Measurements from ENCODE around the gene COBL. TPM values are rescaled to one million over a fixed set of nuclear protein-coding genes. Genes with fewer than 3 reads are reported as not detected.
A peak's percentile ranks its signal among the peaks of the same experiment; 100 is the strongest.

COBL gene, protein sequence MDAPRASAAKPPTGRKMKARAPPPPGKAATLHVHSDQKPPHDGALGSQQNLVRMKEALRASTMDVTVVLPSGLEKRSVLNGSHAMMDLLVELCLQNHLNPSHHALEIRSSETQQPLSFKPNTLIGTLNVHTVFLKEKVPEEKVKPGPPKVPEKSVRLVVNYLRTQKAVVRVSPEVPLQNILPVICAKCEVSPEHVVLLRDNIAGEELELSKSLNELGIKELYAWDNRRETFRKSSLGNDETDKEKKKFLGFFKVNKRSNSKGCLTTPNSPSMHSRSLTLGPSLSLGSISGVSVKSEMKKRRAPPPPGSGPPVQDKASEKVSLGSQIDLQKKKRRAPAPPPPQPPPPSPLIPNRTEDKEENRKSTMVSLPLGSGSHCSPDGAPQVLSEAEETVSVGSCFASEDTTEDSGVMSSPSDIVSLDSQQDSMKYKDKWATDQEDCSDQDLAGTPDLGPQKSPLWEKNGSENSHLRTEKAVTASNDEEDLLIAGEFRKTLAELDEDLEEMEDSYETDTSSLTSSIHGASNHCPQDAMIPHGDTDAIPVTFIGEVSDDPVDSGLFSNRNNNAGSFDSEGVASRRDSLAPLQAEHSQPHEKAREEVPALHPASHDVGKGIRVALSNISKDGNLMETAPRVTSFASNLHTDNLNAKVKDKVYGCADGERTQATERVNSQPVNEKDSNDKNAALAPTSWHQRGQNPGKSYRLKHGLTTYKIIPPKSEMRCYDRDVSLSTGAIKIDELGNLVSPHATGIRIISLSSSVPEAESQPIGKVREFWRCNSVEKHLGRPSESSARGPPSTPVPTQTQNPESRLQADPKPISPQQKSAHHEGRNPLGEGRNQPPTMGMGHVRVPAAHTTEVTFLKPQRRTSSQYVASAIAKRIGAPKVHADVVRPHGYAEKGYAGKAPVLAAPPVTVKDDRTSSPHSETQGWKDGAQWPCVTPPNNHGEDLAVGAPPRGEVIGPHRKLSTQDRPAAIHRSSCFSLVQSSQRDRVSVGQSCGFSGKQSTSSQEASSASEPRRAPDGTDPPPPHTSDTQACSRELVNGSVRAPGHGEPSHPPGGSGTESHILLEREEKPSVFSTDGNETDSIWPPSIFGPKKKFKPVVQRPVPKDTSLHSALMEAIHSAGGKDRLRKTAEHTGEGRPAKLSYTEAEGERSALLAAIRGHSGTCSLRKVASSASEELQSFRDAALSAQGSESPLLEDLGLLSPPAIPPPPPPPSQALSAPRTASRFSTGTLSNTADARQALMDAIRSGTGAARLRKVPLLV
- not detected for total RNA-seq

DNA sequence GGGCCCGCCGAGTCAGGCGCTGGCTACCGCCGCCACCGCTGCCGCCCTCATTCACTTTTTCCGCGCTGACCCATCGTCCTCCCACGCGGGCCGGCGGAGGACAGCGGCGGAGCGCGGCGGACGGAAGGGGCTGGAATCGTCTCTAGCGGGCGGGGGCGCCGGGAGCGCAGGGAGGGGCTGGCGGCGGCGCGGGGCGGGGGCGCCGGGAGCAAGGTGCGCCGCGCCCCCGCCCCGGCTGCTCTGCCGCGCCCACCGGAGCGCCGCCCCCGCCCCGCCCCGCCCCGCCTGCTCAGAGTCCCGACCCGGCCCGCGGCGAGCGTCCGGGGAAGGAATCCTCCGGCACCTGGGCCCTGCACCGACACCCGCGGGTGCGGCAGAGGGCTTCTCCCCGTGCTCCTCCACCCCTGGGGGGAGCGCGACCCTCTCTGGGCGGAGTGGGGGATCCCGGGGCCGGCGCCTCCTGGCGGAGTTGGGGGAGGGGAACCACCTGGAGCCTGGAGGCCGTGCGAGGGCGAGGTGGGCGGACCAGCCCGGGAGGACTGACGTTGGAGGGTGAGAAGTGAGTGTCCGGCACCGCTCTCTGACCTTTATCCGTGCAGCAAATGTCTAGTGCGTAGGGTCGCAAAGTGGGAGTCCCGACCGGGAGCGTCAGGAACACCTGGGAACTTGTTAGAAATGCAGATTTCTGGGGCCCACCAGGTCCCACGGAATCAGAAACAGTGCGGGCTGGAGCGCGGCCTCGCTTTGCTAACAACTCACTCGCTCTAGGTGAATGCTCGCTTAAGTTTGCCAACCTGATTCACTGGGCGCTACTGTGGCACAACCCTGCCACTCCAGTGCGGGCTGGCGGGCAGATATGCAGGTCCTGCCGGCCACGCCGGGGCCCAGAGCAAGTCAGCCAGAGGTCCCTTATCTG, at the start of gene COBL:
TSS of gene COBL (minus strand) at position 144 of the 916 bp plus-strand sequence. CDS start 176 bp downstream, outside the sequence.
- ATAC-seq (ENCODE audit: low read depth): no peak
- POLR2A ChIA-PET: no interaction called here
- no peaks in the 10 kb centered on the region for H3K9me3 Mint-ChIP-seq
- H3K36me3 Mint-ChIP-seq: no peaks in the 10 kb centered on the region
- peaks cover 2% of the 10 kb centered on the region for H3K4me1 Mint-ChIP-seq
- peaks cover 49% of the 10 kb centered on the region for H3K27me3 Mint-ChIP-seq
- peak; percentile 29 for DNase-seq
- no peak within 1 kb of the TSS for H3K27ac Mint-ChIP-seq
- peak within 1 kb of the TSS; percentile 44 for H3K4me3 Mint-ChIP-seq

DNA sequence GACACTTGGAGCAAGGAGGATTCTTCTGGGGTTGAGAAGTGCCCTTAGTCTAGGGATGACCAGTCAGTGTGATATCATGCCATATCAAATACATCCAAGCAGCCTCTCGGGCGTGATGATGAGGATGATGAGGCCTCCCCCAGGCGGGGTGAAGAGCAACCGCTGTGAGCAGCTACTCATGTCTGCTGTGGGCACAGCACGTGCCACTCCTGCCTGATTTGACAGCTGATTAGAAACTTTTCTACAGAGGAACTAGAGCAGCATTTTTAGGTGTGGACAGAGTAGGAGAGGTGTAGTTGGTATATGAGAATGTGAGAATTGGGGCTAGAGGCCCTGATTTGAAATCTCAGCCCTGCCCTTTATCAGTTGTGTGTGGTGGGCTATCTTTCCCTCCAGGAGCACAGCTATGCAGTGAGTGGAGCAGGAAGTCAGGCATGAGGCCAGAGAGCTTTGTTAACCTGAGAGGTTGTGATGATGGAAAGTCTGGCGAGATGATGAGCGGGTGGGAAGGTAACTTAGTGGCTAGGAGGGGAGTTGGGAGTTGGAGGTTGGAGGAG, 49.6 kb upstream of the COBL start:
- DNase-seq (no peak), ATAC-seq (ENCODE audit: low read depth) (no peak)
- POLR2A ChIA-PET: no interaction called here
- Mint-ChIP-seq H3K27ac (no peak overlapping the region), H3K4me3 (no peak overlapping the region), H3K36me3 (no peaks in the 10 kb centered on the region), H3K27me3 (no peaks in the 10 kb centered on the region), H3K4me1 (no peaks in the 10 kb centered on the region), H3K9me3 (peaks cover 8% of the 10 kb centered on the region)

DNA sequence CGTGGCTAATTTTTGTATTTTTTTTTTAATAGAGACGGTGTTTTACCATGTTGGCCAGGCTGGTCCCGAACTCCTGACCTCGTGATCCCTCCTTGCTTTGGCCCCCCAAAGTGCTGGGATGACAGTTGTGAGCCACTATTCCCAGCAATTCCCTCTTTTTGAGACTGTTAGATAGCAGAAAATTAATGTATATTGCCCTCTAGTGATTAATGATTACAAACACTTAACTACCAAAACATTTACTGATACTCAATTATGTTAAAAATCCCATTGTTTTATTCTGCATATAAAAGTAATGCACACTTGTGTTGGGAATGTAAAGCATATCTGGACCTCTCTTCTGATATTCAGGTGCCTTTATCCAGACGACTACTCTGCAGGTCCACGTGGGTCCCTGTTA, 41.2 kb upstream of the COBL start:
- Mint-ChIP-seq H3K9me3 (peaks cover 8% of the 10 kb centered on the region), H3K27ac (no peak overlapping the region), H3K36me3 (no peaks in the 10 kb centered on the region), H3K4me3 (no peak overlapping the region), H3K27me3 (no peaks in the 10 kb centered on the region), H3K4me1 (peaks cover 3% of the 10 kb centered on the region)
- POLR2A ChIA-PET: no interaction called here
- DNase-seq (no peak), ATAC-seq (ENCODE audit: low read depth) (no peak)

DNA sequence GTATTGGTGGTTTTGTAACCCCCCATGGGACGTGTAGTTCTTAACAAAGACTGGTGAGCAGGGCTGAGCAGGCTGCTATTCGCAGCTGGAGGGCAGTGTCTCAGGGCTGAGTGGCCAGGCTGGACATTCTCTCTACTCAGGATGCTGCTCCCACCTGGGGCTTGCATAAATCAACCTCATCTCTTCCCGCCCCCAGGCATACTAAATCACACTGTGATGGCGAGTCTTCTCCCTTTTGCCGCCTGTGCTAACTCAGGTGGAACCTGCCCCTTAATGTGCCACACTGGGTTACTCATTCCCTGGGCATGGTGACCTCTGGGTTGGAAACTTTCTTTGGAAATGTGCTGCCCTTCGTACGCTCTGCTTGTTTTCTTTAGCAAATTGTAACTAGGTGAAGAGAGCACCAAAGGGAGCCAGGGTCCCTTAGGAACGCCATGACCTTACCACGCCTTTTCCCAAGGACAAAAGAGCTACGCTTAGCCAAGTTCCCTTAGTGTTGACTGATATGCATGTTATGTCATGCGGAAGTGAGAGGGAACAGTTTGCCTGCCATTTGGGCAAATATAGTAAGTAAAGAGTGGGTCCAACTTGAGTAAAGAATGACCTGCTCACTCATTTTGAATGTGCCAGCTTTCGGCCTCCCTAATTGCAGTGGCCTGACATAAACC, 40.4 kb upstream of the COBL start:
- POLR2A ChIA-PET: no interaction called here
- no peak for ATAC-seq (ENCODE audit: low read depth)
- H3K27me3 Mint-ChIP-seq: no peaks in the 10 kb centered on the region

DNA sequence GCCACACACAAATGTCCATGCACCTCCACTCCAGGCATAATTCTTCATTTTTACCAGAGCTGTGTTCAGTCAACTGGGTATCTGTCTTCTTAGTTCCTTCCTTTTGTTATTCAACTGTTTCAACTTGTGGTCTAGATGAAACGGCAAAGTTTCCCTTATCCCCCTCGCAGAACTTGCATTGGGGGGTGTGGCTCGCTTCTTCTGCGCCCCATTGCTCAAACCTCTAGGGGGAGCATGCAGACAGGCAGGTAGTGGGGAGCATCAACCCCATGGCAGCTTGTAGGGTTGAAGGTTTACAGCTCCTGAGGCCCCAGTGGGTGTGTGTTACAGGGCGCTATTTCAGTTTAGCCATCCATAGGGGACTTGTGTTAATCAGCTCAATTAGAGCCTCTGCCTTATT, 38.3 kb upstream of the COBL start:
- no peak overlapping the region for H3K27ac Mint-ChIP-seq
- H3K9me3 Mint-ChIP-seq: no peaks in the 10 kb centered on the region
- peaks cover 3% of the 10 kb centered on the region for H3K4me1 Mint-ChIP-seq
- no peaks in the 10 kb centered on the region for H3K27me3 Mint-ChIP-seq
- POLR2A ChIA-PET: no interaction called here
- DNase-seq: no peak
- no peak for ATAC-seq (ENCODE audit: low read depth)
- no peaks in the 10 kb centered on the region for H3K36me3 Mint-ChIP-seq
- no peak overlapping the region for H3K4me3 Mint-ChIP-seq

More for the DNA sequence above, 40.4 kb upstream of the COBL start:
- H3K4me3 Mint-ChIP-seq: no peak overlapping the region
- no peak for DNase-seq
- no peaks in the 10 kb centered on the region for H3K36me3 Mint-ChIP-seq
- no peak overlapping the region for H3K27ac Mint-ChIP-seq
- no peaks in the 10 kb centered on the region for H3K9me3 Mint-ChIP-seq
- H3K4me1 Mint-ChIP-seq: peaks cover 3% of the 10 kb centered on the region

DNA sequence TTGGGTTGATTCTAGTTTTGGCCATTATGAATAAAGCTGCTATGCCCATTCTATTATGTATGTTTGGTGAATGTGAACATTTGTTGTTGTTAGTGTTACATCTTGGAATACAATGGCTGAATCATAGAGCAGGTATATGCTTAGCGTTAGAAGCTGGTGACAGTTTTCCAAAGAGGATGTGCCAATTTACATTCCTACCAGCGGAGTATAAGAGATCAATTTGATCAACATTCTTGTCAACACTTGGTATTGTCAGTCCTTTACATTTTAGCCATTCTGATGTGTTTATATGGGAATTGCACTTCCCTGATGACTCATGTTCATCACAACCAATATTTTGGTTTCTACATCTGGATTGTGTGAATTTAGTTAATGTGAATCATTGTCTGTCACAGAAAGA, 37.8 kb upstream of the COBL start:
- no peaks in the 10 kb centered on the region for H3K36me3 Mint-ChIP-seq
- H3K9me3 Mint-ChIP-seq: no peaks in the 10 kb centered on the region
- DNase-seq (no peak), ATAC-seq (ENCODE audit: low read depth) (no peak)
- no peak overlapping the region for H3K27ac Mint-ChIP-seq
- H3K27me3 Mint-ChIP-seq: no peaks in the 10 kb centered on the region
- H3K4me1 Mint-ChIP-seq: peaks cover 3% of the 10 kb centered on the region
- H3K4me3 Mint-ChIP-seq: no peak overlapping the region
- POLR2A ChIA-PET: no interaction called here

DNA sequence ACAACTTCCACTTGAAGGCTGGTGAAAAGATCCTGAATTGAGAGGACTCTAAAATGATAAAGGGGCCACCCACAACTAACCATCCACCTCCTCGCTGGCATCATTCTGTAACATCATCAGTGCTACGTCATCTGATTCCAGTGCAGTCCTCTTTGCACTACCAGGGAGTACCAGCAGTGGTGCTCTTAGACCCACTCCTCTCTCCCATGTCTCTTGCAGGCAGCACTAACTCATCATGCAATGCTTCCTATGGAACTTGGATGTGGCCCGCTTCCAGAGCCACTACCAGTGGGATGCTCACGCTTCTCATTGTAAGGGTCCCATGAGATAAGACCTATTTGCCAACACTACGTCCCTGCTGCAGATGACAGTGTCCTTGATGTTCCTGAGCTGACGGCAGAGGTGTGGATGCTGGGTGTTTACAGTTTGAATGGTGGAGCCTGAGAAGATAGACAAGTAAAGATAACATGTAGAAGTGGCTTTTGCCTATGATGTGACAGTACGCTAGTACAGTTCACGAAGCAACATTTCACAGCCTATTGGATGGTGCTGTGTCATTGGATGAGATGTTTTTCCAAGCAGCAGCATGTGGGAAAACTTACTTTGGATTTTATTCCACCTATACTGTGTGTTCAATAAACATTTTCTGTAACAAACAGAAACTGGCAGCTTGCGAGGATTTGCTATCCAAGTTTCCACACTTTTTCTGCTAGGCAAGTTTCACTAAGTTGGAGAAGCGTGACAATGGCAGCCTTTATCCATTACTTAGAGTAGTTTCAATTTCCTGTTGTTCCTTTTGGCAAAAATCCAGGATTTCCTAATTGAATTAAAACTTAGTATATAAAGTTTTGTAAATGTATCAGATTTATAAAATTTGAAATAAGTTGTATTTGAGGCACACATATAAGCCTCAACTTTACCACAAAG, 35.8 kb upstream of the COBL start:
- no peak overlapping the region for H3K27ac Mint-ChIP-seq
- POLR2A ChIA-PET: no interaction called here
- DNase-seq: no peak
- no peaks in the 10 kb centered on the region for H3K9me3 Mint-ChIP-seq
- no peaks in the 10 kb centered on the region for H3K27me3 Mint-ChIP-seq
- H3K4me3 Mint-ChIP-seq: no peak overlapping the region
- H3K4me1 Mint-ChIP-seq: peaks cover 3% of the 10 kb centered on the region
- no peaks in the 10 kb centered on the region for H3K36me3 Mint-ChIP-seq
- no peak for ATAC-seq (ENCODE audit: low read depth)

DNA sequence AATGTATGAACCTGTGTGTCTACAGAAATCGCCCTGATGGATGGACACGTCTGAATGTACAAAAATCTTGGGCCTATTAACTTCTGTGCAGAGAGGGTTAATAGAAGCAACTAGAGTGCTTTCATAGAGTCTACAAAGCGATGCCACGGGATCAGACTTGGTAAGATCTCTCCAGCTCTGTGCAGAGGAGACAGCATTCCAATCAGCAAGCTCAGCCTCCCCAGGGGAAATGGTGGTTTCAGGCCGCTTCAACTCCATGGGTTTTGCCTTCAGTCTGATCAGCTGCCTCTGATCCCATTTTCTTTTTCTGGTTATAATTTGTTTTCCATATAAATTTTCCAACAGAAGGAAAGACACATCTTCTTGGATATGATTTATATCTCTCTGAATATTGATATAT, 35.1 kb upstream of the COBL start:
- Mint-ChIP-seq H3K9me3 (no peaks in the 10 kb centered on the region), H3K27me3 (no peaks in the 10 kb centered on the region), H3K27ac (no peak overlapping the region), H3K4me1 (peaks cover 3% of the 10 kb centered on the region), H3K36me3 (no peaks in the 10 kb centered on the region), H3K4me3 (no peak overlapping the region)
- ATAC-seq (ENCODE audit: low read depth): no peak
- DNase-seq: no peak
- POLR2A ChIA-PET: no interaction called here

DNA sequence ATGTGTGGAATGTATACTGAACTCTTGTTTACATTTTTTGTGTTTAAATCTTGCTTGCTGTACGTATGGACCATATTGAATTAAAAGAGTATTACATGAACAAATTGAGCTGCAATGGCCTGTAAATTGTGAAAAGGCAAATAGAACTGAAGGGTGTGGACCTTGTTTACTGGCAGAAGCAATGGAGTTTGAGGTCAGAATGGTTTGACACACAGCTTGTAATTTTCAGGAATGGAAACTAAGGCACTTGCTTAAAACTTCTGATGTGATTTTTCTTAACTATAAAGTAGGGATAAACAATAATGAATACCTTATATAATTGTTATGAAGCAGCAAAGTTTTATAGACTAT, 33.9 kb upstream of the COBL start:
- POLR2A ChIA-PET: no interaction called here
- H3K4me1 Mint-ChIP-seq: peaks cover 3% of the 10 kb centered on the region

DNA sequence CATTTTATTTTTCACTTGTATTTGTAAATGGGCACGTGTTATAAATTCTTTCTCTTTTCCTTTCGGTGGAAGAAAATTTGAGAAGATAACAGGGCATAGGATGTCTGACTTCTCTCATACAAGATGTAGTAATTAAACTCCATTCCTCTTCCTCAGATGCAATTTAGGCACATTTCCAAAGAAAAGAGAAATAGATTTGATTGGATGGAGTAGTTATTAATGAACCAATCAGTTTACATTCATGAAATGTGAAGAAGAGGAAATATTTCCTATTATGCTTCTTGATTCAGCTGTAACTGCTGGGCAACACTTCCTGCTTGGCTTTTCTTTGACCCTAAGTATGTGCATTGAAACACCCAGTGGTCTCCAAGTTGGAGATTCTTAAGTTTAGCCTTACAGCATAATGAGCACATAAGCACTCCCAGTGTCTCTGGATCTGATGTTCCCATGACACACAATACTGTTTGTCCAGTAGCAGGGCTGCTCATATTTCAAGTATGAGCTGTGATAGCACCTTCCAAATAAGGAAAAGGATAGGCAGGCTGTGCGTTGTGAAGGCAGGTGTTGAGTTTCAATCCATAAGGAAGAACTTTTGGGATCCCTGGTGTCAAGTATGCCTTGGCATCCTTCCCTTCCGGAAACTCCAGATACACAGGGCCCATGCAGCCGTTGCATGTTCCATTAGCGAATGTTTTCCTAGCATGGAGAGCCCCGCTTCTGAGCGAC, 33.4 kb upstream of the COBL start:
- no peak for ATAC-seq (ENCODE audit: low read depth)
- Mint-ChIP-seq H3K36me3 (no peaks in the 10 kb centered on the region), H3K4me3 (no peak overlapping the region), H3K27me3 (peaks cover 4% of the 10 kb centered on the region), H3K27ac (no peak overlapping the region), H3K4me1 (peaks cover 3% of the 10 kb centered on the region), H3K9me3 (no peaks in the 10 kb centered on the region)
- DNase-seq: no peak
- POLR2A ChIA-PET: no interaction called here

More for the DNA sequence above, 33.9 kb upstream of the COBL start:
- Mint-ChIP-seq H3K27ac (no peak overlapping the region), H3K27me3 (peaks cover 3% of the 10 kb centered on the region), H3K9me3 (no peaks in the 10 kb centered on the region), H3K36me3 (no peaks in the 10 kb centered on the region), H3K4me3 (no peak overlapping the region)
- DNase-seq (no peak), ATAC-seq (ENCODE audit: low read depth) (no peak)

DNA sequence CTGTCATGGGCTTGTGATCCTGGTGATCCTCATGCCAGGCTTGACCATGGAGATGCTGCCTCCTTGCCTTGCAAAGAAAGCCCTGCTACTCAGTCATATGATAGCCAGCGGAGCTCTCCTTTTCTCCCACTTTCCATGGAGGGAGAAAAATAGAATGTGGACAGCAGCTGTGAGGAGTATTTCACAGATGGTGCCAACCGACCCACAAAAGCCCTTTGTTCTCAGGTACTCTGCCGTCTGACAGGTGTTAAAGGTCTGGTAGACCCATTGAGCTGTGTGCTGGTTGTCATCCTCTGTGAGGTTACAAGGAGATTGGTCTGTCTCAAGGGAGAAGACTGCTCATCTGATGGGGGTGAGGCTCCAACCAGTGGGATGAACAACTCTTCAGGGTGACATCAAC, 29.5 kb upstream of the COBL start:
- peaks cover 7% of the 10 kb centered on the region for H3K27me3 Mint-ChIP-seq
- H3K4me3 Mint-ChIP-seq: no peak overlapping the region
- no peak for ATAC-seq (ENCODE audit: low read depth)
- H3K27ac Mint-ChIP-seq: no peak overlapping the region
- H3K4me1 Mint-ChIP-seq: no peaks in the 10 kb centered on the region
- no peaks in the 10 kb centered on the region for H3K9me3 Mint-ChIP-seq
- POLR2A ChIA-PET: no interaction called here
- DNase-seq: no peak
- no peaks in the 10 kb centered on the region for H3K36me3 Mint-ChIP-seq

Measured in activated naive CD8-positive, alpha-beta T cell treated with anti-CD3 and anti-CD28 coated beads, Interleukin-2, amount 10 ng/mL, durations not matched to agents 7 days and 5 days (primary cell).